ENCODE data around the gene SRPX. TPM values are rescaled to one million over a fixed set of nuclear protein-coding genes. Genes with fewer than 3 reads are reported as not detected.

The SRPX gene
- total RNA-seq, 1 donor from 2014 or later: 59.0 TPM

- no peaks in the 10 kb centered on the region for H3K4me1 ChIP-seq
- H3K36me3 ChIP-seq: no peaks in the 10 kb centered on the region
- ATAC-seq: peak; percentile 54 to 56
- no peaks in the 10 kb centered on the region for H3K9me3 ChIP-seq
- DNase-seq: peak; percentile 34
- TF ChIP-seq, protein P1, sequence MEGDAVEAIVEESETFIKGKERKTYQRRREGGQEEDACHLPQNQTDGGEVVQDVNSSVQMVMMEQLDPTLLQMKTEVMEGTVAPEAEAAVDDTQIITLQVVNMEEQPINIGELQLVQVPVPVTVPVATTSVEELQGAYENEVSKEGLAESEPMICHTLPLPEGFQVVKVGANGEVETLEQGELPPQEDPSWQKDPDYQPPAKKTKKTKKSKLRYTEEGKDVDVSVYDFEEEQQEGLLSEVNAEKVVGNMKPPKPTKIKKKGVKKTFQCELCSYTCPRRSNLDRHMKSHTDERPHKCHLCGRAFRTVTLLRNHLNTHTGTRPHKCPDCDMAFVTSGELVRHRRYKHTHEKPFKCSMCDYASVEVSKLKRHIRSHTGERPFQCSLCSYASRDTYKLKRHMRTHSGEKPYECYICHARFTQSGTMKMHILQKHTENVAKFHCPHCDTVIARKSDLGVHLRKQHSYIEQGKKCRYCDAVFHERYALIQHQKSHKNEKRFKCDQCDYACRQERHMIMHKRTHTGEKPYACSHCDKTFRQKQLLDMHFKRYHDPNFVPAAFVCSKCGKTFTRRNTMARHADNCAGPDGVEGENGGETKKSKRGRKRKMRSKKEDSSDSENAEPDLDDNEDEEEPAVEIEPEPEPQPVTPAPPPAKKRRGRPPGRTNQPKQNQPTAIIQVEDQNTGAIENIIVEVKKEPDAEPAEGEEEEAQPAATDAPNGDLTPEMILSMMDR (IDR thresholded peaks at IDR 0.05): peak; percentile 27
- no peak overlapping the region for H3K27ac ChIP-seq
- peak overlapping the region; percentile 55 for H3K4me3 ChIP-seq
- intact Hi-C loops (cut with DNase I): no loop called here
- no peaks in the 10 kb centered on the region for H3K27me3 ChIP-seq (ENCODE audit: low read depth)
Observed at GRCh38 chrX:38220024-38220414, 652 bp downstream of the SRPX start.

GRCh38 chrX:38216642-38217041 is 4.0 kb downstream of the SRPX start:
- Histone ChIP-seq H3K27ac (no peak overlapping the region), H3K4me3 (no peak overlapping the region), H3K36me3 (no peaks in the 10 kb centered on the region), H3K9me3 (no peaks in the 10 kb centered on the region), H3K27me3 (ENCODE audit: low read depth) (no peaks in the 10 kb centered on the region), H3K4me1 (no peaks in the 10 kb centered on the region)
- intact Hi-C loops (cut with DNase I): no loop called here
- TF ChIP-seq, protein P1 (IDR thresholded peaks at IDR 0.05): no peak
- ATAC-seq: no peak
- no peak for DNase-seq

DNA sequence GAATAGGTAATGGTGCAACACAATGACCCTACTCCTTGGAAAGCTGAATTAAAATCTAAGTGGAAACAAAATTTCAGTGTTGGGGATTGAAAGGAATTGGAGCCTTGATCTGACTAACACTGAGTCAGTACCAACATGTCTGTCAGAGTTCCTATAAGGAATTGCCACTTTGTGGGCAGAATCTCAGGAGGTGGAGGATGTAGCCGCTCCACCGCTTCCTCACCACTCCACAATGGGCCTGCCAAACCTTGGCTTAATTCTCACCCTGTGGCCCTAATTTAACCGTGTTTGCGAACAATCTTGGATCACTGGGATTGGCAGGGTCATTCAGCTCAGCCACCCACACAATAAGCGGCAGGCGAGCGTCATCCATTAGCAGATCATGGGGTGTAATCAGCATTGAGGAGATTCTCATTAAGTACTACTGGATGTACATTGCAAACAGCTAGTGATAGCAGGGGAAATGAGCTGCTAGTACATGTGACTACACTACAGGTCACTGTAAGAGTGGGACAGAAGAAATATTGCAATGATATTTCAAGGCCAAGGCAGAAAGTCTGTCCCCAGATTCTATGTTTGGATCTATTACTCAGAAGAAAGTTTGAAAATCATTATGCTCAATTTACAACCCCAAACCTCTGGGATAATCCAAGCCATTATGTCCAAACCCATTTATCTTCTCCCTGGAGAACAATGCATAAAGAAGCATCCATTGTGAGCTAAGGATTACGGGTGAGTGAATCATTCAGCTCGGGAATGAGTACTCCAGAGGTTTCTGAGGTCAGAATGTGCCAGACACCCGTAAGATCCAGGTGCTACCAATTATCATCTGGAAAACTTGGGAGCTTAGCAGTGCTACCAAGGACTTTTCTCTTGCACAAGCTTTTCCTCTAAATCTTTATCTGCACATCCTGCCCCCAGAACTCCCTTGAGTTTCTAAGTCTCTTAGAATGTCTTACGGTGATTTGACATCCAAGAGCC is 5.8 kb downstream of the SRPX start:
- Histone ChIP-seq H3K4me1 (no peaks in the 10 kb centered on the region), H3K27me3 (ENCODE audit: low read depth) (no peaks in the 10 kb centered on the region), H3K4me3 (no peak overlapping the region), H3K27ac (no peak overlapping the region), H3K36me3 (no peaks in the 10 kb centered on the region), H3K9me3 (no peaks in the 10 kb centered on the region)
- intact Hi-C loops (cut with DNase I): no loop called here
- ATAC-seq: no peak
- TF ChIP-seq, protein P1 (IDR thresholded peaks at IDR 0.05): no peak
- DNase-seq: no peak

DNA sequence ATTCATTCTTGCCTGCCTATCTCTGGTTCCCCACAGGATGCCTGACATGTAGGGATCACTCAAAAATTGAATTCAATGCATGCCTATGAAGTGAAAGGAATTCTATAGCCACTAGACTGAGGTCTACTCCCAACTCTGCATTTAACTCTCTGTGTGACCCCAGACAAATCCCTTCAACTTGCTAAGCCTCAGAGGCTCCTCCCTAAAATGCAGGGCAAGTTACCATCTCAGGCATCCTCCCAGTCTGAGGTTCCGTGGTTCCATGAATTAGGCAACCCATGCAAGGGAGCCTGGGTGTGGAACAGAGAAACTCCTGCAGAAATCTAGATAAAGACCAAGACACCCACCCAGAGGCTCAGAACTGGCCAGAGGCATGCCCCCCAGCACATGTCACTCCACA is 6.6 kb downstream of the SRPX start:
- H3K36me3 ChIP-seq: no peaks in the 10 kb centered on the region
- H3K27ac ChIP-seq: no peak overlapping the region
- intact Hi-C loops (cut with DNase I): no loop called here
- ATAC-seq (no peak), DNase-seq (no peak)
- H3K4me1 ChIP-seq: no peaks in the 10 kb centered on the region
- H3K9me3 ChIP-seq: no peaks in the 10 kb centered on the region
- H3K4me3 ChIP-seq: no peak overlapping the region
- TF ChIP-seq, protein P1 (IDR thresholded peaks at IDR 0.05): no peak
- H3K27me3 ChIP-seq (ENCODE audit: low read depth): no peaks in the 10 kb centered on the region

DNA sequence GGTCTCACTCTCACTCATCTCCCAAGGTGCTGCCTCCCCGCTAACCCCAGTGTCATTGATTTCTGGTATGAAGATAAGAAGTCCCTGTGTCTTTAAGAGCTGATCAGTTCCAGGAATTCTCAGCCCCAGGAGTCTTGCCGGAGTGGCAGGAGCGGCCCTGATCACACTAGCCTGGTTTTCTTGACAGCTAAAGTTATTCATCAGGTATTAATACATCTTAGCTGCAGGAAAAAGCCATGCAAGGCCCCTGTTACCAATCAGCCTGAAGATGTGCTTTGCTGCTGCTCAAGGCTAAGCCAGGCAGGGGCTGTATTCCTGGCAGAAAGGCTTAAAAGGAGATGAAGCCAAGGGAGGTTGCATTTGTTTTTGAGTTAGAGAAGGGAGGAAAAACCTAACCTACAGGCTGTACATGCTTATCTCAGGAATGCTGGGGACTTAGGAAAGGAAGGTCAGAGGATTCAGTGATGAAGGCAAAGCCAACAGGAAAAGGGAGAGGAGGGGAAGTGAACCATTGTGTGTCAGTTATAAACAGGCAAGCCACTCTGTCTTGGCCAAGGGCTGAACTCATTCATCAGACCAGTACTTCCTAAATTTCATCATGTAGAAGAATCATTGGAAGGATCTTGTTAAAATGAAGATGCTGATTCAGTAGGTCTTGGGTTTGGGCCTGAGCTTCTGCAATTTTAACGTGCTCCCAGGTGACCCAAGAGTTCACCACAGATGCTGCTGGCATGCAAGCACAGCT is 8.6 kb downstream of the SRPX start:
- ATAC-seq (no peak), DNase-seq (no peak)
- intact Hi-C loops (cut with DNase I): no loop called here
- Histone ChIP-seq H3K4me1 (no peaks in the 10 kb centered on the region), H3K4me3 (no peak overlapping the region), H3K9me3 (no peaks in the 10 kb centered on the region), H3K36me3 (no peaks in the 10 kb centered on the region), H3K27ac (no peak overlapping the region), H3K27me3 (ENCODE audit: low read depth) (no peaks in the 10 kb centered on the region)
- TF ChIP-seq, protein P1 (IDR thresholded peaks at IDR 0.05): no peak

All from lower lobe of right lung (tissue), 2 donors.